HG03354 (cell line): Measurements from ENCODE around the gene ASTN2.

Experiments used
- ATAC-seq: cut with Tn5 transposase; IDR thresholded peaks from one replicate; pipeline ENCODE4 v1.9.1; 2021; ENCODE audit warnings: mild to moderate bottlenecking; ENCODE audit not compliant: unreplicated experiment, poor library complexity, severe bottlenecking

Gene ASTN2

GRCh38 chr9:116750510-116750909 lies 664.3 kb downstream of the ASTN2 start:
- ATAC-seq = no peak

GRCh38 chr9:116749772-116750171 lies 665.1 kb downstream of the ASTN2 start:
- no peak for ATAC-seq

DNA sequence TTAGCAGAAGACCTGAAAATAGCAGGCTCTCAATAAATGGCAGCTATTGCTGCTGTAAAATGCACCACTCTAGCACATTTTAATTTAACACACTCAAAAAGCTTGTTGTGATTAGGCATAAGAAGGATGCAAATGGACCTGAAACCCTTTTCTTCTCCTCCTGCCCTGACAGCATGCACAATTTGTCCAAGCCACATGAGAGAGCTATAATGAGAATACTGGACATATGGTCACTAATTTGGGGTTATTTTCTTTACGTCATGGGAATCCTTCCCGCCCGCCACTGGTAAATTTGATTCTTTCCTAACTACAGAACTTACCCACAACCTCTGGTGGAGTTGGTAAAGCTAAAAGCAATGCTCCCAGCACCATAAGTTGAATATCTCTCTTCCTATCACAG lies 665.7 kb downstream of the ASTN2 start:
- no peak for ATAC-seq

DNA sequence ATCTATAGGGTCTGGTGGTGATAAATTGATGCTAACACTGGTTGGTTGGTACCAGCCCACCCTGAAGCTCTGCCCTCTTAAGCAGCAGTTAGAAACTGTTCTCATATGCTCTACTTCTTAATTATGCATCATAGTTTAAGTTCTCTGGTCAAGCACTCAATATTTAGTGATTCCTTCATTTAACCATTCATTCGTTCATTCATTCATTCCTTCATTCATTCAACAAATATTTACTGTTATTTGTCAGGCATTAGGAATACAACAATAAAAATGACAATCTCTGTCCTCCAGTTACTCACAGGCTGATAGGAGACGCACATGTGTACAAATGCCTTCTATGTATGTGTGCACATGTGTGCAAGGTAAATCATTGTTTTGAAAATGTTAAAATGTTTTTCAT lies 673.1 kb downstream of the ASTN2 start:
- no peak for ATAC-seq

DNA sequence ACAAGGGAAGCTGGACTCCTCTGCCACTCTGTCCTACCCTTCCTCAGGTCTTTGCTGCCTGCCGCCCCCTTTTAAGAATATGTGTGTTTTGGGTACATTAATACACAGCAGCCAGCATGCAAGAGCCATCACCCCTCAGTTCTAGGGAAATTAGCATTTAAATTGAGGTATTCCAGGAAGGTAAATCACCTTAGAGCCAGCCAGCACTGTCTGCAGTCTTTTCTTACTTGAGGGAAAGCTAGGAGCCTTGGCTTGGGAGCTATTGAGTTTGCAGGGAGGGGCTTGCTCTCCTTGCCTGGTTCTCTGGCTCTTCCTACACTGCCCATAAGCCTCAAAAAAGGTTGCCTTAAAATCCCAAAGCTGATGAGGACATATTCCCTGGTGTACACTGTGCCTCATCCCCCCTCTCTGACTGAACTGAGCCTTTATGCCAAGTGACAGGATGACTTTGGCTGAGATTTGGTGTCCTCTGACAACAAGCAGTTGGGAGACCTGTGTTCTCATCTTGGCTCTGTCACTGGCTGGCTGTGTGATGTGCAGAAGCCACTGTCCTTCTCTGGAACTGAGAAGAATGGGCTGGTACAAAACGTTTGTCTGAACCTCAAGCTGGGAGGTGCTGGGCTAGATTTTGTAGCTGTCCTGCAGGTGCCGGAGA lies 673.6 kb downstream of the ASTN2 start:
- ATAC-seq = no peak

- peak; percentile 75 for ATAC-seq
These were observed 677.7 kb downstream of the ASTN2 start for GRCh38 chr9:116737152-116737546.

DNA sequence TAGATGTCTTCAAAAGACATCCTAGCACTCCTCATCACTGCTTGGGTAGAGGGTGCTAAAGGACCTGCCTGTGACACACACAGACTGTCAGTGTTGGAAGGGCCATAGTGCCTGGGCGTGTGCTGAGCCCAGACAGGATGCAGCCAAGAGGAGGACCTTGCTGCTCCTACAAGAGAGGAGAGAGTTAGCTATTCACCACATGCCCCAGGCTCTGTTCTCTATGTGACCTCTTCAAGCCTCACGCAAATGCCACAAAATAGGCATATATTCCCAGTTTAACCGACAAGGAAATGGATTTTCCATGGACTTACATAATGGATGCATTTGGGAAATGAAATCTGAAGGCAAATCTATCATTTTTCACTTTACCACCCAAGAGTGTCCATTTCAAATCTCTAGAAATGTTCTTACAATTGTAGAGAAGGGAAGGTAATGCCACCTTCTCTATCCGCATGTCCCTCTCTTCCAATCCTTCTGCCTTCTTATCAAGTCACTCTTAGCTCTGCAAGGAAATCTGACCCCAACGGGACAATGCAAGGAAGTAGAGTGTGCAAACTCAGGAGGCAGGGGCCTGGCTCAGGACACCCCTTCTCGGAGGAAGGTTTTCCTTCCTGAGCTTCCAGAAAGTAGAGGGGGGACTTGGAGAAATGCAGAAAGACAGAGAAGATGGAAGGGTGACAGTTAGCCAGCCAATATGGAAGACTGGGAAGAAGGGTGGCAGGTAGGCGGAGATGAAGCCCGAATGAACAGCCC lies 678.3 kb downstream of the ASTN2 start:
- peak; percentile 4 for ATAC-seq

DNA sequence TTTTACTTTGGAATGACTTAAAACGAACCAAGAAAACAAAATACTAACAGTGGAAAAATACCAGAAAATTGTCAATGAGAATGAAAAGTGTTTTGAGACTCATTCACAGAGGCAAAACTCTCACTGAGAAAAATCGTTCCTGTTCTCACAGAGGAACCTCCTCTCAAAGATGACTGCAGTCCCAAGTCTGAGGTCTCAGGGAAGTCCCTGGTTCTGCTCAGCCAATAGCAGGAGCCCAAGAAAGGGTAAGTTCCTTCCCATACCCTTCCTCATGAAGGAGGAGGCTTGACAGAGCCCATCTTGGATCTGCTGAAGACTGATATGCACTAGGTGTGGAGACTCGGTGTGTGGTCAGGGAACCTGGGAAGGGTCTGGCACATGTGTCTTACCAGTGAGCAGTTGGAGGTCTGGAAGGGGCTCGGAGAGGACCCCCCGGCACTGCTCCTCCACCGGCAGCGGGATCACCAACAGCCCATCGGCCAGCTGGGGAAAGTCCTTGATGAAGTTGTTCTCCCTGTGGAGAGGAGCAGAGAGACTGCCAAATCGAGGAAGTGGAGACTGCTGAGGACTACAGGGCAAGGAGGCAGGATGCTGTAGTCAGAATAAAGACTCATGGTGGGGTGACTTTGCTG lies 681.7 kb downstream of the ASTN2 start:
- no peak for ATAC-seq

GRCh38 chr9:116726602-116727001 lies 688.3 kb downstream of the ASTN2 start:
- no peak for ATAC-seq

GRCh38 chr9:116724123-116724522 lies 690.7 kb downstream of the ASTN2 start:
- ATAC-seq = no peak

- no peak for ATAC-seq
These were observed 692.9 kb downstream of the ASTN2 start for GRCh38 chr9:116721944-116722343.

GRCh38 chr9:116721411-116721810 lies 693.4 kb downstream of the ASTN2 start:
- no peak for ATAC-seq

GRCh38 chr9:116720111-116720510 lies 694.7 kb downstream of the ASTN2 start:
- ATAC-seq = no peak

DNA sequence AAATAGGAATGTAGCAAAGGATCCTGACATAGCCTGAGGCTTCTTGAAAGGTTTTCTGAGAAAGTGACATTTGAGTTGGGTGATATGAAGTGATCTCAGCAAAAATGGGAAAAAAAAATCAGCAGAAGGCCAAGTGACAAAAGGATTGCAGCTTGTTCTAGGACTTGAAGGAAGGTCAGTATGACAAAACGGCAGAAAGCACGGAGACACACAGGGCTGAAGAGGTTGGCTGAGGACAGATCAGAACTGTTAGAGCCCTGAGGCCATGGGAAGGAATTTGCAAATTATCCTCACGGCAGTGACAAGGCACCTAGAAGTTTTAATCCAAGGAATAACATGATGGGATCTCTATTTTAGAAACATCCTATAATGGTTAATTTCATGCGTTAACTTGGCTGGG lies 696.7 kb downstream of the ASTN2 start:
- ATAC-seq = no peak

GRCh38 chr9:116717150-116717549 lies 697.7 kb downstream of the ASTN2 start:
- no peak for ATAC-seq

DNA sequence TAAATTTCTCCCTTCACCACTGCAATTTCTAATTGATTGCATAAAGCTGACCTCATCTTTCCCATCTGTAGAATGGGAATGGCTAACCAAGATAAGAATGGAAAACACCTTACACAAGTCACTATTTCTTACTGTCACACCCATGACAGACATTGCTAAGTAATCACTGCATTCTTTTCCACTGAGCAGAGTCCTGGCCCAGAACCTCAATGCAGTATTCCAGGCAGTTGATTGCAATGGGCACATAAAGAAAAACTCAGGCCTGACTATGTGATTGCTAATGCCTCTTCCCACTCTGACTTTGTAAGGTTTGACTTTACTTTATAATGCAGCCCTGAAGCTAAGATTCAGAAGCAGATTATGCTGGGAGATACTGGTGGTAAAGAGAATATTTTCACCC lies 698.4 kb downstream of the ASTN2 start:
- ATAC-seq = no peak

GRCh38 chr9:116715751-116716150 lies 699.1 kb downstream of the ASTN2 start:
- ATAC-seq = no peak

- ATAC-seq = no peak
These were observed 701.6 kb downstream of the ASTN2 start for GRCh38 chr9:116713271-116713670.

DNA sequence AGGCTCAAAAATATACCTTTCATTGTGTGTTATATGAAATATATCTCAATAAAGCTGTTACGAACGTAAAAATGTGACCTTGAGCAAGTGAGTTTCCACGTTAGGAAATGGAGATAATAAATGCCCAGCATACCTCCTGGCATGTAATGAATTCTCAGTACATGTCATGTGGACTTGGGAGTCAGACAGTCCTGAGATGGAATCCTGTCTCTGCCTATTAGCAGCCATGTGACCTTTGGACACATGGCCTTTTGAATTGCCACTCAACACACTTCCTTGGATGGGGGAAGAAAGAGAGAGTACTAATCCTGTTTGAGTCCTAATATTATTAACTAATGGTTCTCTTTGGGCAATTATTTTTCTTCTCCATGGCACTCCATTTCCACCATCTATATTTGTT lies 702.1 kb downstream of the ASTN2 start:
- ATAC-seq = no peak

GRCh38 chr9:116706310-116707290 lies 708.3 kb downstream of the ASTN2 start:
- ATAC-seq = no peak
